ENCODE data around the gene NRDE2. TPM values are rescaled to one million over a fixed set of nuclear protein-coding genes. Genes with fewer than 3 reads are reported as not detected.

The NRDE2 gene, protein sequence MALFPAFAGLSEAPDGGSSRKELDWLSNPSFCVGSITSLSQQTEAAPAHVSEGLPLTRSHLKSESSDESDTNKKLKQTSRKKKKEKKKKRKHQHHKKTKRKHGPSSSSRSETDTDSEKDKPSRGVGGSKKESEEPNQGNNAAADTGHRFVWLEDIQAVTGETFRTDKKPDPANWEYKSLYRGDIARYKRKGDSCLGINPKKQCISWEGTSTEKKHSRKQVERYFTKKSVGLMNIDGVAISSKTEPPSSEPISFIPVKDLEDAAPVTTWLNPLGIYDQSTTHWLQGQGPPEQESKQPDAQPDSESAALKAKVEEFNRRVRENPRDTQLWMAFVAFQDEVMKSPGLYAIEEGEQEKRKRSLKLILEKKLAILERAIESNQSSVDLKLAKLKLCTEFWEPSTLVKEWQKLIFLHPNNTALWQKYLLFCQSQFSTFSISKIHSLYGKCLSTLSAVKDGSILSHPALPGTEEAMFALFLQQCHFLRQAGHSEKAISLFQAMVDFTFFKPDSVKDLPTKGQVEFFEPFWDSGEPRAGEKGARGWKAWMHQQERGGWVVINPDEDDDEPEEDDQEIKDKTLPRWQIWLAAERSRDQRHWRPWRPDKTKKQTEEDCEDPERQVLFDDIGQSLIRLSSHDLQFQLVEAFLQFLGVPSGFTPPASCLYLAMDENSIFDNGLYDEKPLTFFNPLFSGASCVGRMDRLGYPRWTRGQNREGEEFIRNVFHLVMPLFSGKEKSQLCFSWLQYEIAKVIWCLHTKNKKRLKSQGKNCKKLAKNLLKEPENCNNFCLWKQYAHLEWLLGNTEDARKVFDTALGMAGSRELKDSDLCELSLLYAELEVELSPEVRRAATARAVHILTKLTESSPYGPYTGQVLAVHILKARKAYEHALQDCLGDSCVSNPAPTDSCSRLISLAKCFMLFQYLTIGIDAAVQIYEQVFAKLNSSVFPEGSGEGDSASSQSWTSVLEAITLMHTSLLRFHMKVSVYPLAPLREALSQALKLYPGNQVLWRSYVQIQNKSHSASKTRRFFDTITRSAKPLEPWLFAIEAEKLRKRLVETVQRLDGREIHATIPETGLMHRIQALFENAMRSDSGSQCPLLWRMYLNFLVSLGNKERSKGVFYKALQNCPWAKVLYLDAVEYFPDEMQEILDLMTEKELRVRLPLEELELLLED
- total RNA-seq (2014; rRNA removed; shearing (Covaris generic)), result 12.3 and 15.4 TPM in 2 replicates
- total RNA-seq (2022), result 16.6 and 19.1 TPM in 2 replicates
- Bru-seq, nascent RNA, result percentile 73 among the genes with signal in this experiment
- BruChase-seq, experiment 1, labeled RNA remaining after a 6-hour chase, result percentile 60 among the genes with signal in this experiment
- BruChase-seq, experiment 2, labeled RNA remaining after a 2-hour chase, result percentile 68 among the genes with signal in this experiment
- long read RNA-seq, full-length matches to known transcripts, result 6 of 13 reads
- long read RNA-seq, partial matches to known transcripts, result 3 of 13 reads
- long read RNA-seq, other reads (novel, unspliced or antisense), result 4 of 13 reads

DNA sequence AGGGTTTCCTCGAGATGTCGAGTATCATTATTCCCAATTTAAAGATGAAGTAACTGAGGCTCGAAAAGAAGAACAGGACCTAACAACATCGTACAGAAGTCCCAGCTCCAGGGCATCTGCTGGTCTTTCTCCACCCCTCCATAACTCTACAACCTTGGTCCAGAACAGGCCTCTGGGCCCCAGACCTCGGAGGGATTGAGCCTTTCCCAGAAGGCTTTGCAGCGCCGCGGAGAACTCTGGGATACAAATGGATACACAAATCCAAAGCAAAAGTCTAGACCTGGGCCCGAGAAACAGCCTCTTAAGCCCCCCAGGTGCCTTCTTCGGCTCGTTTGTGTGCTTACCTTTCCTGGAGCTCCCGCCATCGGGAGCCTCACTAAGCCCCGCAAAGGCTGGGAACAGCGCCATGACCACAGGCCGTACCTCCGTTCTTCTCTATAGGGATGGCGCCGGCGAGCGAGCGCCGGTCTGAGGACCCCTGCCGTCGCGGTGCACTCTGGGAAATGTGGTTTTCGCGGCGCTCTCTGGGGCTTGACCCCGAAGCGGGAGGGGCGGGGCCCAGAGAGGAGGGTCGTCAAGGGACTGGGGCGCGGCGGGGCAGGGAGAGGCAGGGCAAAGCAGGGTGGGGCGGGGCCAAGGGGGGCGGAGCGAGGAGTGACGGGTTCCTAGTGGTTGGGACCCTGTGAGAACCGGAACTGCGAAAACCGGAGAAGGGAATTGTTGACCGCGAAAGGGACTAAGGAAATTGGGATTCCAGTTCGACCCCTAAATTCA, at the start of gene NRDE2:
Gene NRDE2 (minus strand): TSS at position 445 of the 774 bp plus-strand sequence. CDS start 37 bp downstream, at position 408.
- H3K36me3 ChIP-seq (ENCODE audit: insufficient read depth, low read length), result no peaks in the 10 kb centered on the region; the same call in none of the 2 replicates
- ChIA-PET CTCF (ENCODE audit: unreplicated experiment) (interaction anchor here (0.7 kb wide), 1 partner anchor 1507 kb away, joined by 3 read pairs; the partner anchor contains the start of gene TTC8), POLR2A (interaction anchor here (0.7 to 1.7 kb wide), 4 partner anchors 10 to 1695 kb away, joined by 3 to 6 read pairs (median 4); no protein-coding TSS in a partner anchor)
- peak within 1 kb of the TSS; percentile 91 for H2AFZ ChIP-seq (ENCODE audit: low read length)
- H3K4me2 ChIP-seq (ENCODE audit: low read length), result peak within 1 kb of the TSS; percentile 94
- no peaks in the 10 kb centered on the region; the same call in 1 of the 2 replicates for H3K9me3 ChIP-seq (ENCODE audit: low read length)
- peaks cover 32% of the 10 kb centered on the region for H3K79me2 ChIP-seq (ENCODE audit: insufficient read depth, low read depth, low read length)
- BruUV-seq (replicated peaks), result TSS peak; percentile 83
- peak within 1 kb of the TSS; percentile 68 for H3K27ac ChIP-seq (ENCODE audit: low read depth, low read length, poor library complexity, severe bottlenecking)
- DNase-seq (ENCODE audit: low spot score), result peak; percentile 98
- intact Hi-C loops (cut with micrococcal nuclease; ENCODE audit: unreplicated experiment), result loop anchor here (1.0 to 5.0 kb wide), 3 partner anchors 51 to 74 kb away; partner anchors contain the start of genes CALM1 and PSMC1
- no peak for TF ChIP-seq EZH2phosphoT487 (IDR thresholded peaks at IDR 0.05; ENCODE audit: borderline replicate concordance, low read depth, low read length)
- TF ChIP-seq, protein P1, sequence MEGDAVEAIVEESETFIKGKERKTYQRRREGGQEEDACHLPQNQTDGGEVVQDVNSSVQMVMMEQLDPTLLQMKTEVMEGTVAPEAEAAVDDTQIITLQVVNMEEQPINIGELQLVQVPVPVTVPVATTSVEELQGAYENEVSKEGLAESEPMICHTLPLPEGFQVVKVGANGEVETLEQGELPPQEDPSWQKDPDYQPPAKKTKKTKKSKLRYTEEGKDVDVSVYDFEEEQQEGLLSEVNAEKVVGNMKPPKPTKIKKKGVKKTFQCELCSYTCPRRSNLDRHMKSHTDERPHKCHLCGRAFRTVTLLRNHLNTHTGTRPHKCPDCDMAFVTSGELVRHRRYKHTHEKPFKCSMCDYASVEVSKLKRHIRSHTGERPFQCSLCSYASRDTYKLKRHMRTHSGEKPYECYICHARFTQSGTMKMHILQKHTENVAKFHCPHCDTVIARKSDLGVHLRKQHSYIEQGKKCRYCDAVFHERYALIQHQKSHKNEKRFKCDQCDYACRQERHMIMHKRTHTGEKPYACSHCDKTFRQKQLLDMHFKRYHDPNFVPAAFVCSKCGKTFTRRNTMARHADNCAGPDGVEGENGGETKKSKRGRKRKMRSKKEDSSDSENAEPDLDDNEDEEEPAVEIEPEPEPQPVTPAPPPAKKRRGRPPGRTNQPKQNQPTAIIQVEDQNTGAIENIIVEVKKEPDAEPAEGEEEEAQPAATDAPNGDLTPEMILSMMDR (conservative IDR thresholded peaks at IDR 0.05; ENCODE audit: low read length), result no peak
- H3K4me3 ChIP-seq (ENCODE audit: low read depth, low read length, poor library complexity, severe bottlenecking), result peak within 1 kb of the TSS; percentile 89
- no peaks in the 10 kb centered on the region for H3K9me2 ChIP-seq (ENCODE audit: insufficient read depth, low read length)
- no peaks in the 10 kb centered on the region for H4K20me1 ChIP-seq (ENCODE audit: insufficient read depth, low read length)
- peaks cover 14% of the 10 kb centered on the region for H3K4me1 ChIP-seq (ENCODE audit: insufficient read depth, low read length, poor library complexity, severe bottlenecking)

DNA sequence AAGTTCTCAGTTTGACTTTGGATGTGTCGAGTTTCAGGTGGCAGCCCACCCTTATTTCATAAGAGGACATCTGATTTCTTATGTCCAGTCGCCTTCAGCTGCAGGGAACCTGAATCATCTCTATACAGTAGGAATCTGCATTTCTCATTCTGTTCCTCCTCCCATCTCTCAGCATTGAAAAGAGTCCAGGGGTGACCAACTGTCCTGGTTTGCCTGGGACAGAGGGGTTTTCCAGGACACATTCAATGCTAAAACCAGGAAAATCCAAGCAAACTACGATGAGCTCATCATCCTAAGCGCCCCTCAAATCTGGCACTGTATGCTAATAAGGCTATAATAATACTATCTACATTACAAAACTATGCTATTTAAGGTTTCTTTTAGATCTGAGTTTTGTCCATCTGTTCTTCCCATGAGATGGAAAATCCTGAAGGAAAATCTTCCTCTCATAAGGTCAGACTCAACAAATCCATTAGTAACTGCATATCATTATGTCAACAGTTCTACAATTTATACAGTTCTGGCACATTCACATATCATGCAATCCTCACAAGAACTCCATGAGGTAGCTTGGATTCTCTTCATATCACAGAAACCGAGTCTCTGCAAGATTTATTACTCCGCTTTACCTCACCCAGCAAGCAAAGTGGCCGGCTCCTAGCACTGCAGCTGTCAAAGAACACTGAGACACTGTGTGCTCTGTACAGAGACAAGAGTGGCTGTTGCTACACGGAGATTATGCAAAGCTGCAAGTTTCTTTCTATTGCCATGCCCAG, 49.5 kb upstream of the NRDE2 start:
- Histone ChIP-seq H3K4me1 (ENCODE audit: insufficient read depth, low read length, poor library complexity, severe bottlenecking) (peaks cover 29% of the 10 kb centered on the region), H3K36me3 (ENCODE audit: insufficient read depth, low read length) (no peaks in the 10 kb centered on the region), H2AFZ (ENCODE audit: low read length) (no peak overlapping the region; the same call in 1 of the 2 replicates), H3K9me2 (ENCODE audit: insufficient read depth, low read length) (no peaks in the 10 kb centered on the region), H3K27ac (ENCODE audit: low read depth, low read length, poor library complexity, severe bottlenecking) (no peak overlapping the region), H4K20me1 (ENCODE audit: insufficient read depth, low read length) (no peaks in the 10 kb centered on the region), H3K79me2 (ENCODE audit: insufficient read depth, low read depth, low read length) (no peaks in the 10 kb centered on the region), H3K4me3 (ENCODE audit: low read depth, low read length, poor library complexity, severe bottlenecking) (peak overlapping the region; percentile 76), H3K4me2 (ENCODE audit: low read length) (peak overlapping the region; percentile 88), H3K9me3 (ENCODE audit: low read length) (no peaks in the 10 kb centered on the region)
- TF ChIP-seq, protein P1 (conservative IDR thresholded peaks at IDR 0.05; ENCODE audit: low read length), result no peak
- no peak for TF ChIP-seq EZH2phosphoT487 (IDR thresholded peaks at IDR 0.05; ENCODE audit: borderline replicate concordance, low read depth, low read length)
- CTCF ChIA-PET (ENCODE audit: unreplicated experiment), result interaction anchor here (0.5 kb wide), 1 partner anchor 52 kb away, joined by 3 read pairs; no protein-coding TSS in a partner anchor
- peak; percentile 47 for DNase-seq (ENCODE audit: low spot score)
- intact Hi-C loops (cut with micrococcal nuclease; ENCODE audit: unreplicated experiment), result loop anchor here (5.0 kb wide), 1 partner anchor 764 kb away; no protein-coding TSS in a partner anchor
- no TSS peak for BruUV-seq (replicated peaks)
- POLR2A ChIA-PET, result interaction anchor here (0.7 to 3.3 kb wide), 5 partner anchors 15 to 125 kb away, joined by 3 to 33 read pairs (median 6); partner anchors contain the start of genes CALM1 and PSMC1
